ENCODE results near the gene DYNC1I1.

DYNC1I1 gene

GRCh38 chr7:96075510-96076349 is 303.4 kb downstream of the DYNC1I1 start:
- peak; percentile 28 for DNase-seq (ENCODE audit: low read depth, low spot score)
- Histone ChIP-seq H3K27me3 (ENCODE audit: insufficient read depth, insufficient read length) (no peaks in the 10 kb centered on the region), H3K4me3 (ENCODE audit: insufficient read length, low read depth) (peak overlapping the region; percentile 41), H3K36me3 (ENCODE audit: insufficient read depth, insufficient read length, low read length) (no peaks in the 10 kb centered on the region), H3K9me3 (ENCODE audit: insufficient read depth, low read length) (no peaks in the 10 kb centered on the region), H3K4me1 (ENCODE audit: insufficient read depth, insufficient read length) (no peaks in the 10 kb centered on the region), H3K9ac (ENCODE audit: insufficient read length, low read depth) (peak overlapping the region; percentile 70)
- TF ChIP-seq ZNF274 (IDR thresholded peaks at IDR 0.05; ENCODE audit: low read depth, low read length) (no peak), YY1 (IDR thresholded peaks at IDR 0.05; ENCODE audit: insufficient read depth, insufficient read length) (no peak), SUZ12 (IDR thresholded peaks at IDR 0.05; ENCODE audit: extremely low read depth, insufficient read depth, insufficient read length) (no peak)

DNA sequence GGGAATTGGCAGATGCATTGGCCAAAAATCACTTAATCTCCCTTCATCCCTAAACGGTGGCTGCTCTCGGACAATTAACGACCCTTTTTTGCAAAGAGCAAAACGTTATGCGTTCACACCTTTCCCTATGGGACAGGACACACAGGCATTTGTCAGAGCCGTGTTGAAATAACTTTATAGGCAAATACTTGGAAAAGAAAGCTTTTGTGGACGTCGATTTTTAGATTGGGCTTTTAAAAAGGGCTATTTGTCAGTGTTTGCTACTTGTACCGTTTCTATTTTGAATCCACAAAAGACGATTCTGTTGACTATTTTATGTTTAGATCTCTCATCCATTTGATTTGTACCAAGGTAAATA is 304.0 kb downstream of the DYNC1I1 start:
- Histone ChIP-seq H3K9ac (ENCODE audit: insufficient read length, low read depth) (peak overlapping the region; percentile 50), H3K4me3 (ENCODE audit: insufficient read length, low read depth) (peak overlapping the region; percentile 41), H3K36me3 (ENCODE audit: insufficient read depth, insufficient read length, low read length) (no peaks in the 10 kb centered on the region), H3K4me1 (ENCODE audit: insufficient read depth, insufficient read length) (no peaks in the 10 kb centered on the region), H3K9me3 (ENCODE audit: insufficient read depth, low read length) (no peaks in the 10 kb centered on the region), H3K27me3 (ENCODE audit: insufficient read depth, insufficient read length) (no peaks in the 10 kb centered on the region)
- TF ChIP-seq SUZ12 (IDR thresholded peaks at IDR 0.05; ENCODE audit: extremely low read depth, insufficient read depth, insufficient read length) (no peak), ZNF274 (IDR thresholded peaks at IDR 0.05; ENCODE audit: low read depth, low read length) (no peak), YY1 (IDR thresholded peaks at IDR 0.05; ENCODE audit: insufficient read depth, insufficient read length) (no peak)
- no peak for DNase-seq (ENCODE audit: low read depth, low spot score)

GRCh38 chr7:96080027-96080426 is 307.7 kb downstream of the DYNC1I1 start:
- no peak for DNase-seq (ENCODE audit: low read depth, low spot score)
- Histone ChIP-seq H3K9me3 (ENCODE audit: insufficient read depth, low read length) (no peaks in the 10 kb centered on the region), H3K4me1 (ENCODE audit: insufficient read depth, insufficient read length) (no peaks in the 10 kb centered on the region), H3K27me3 (ENCODE audit: insufficient read depth, insufficient read length) (no peaks in the 10 kb centered on the region), H3K4me3 (ENCODE audit: insufficient read length, low read depth) (no peak overlapping the region), H3K9ac (ENCODE audit: insufficient read length, low read depth) (no peak overlapping the region), H3K36me3 (ENCODE audit: insufficient read depth, insufficient read length, low read length) (no peaks in the 10 kb centered on the region)
- TF ChIP-seq YY1 (IDR thresholded peaks at IDR 0.05; ENCODE audit: insufficient read depth, insufficient read length): no peak
- no peak for TF ChIP-seq SUZ12 (IDR thresholded peaks at IDR 0.05; ENCODE audit: extremely low read depth, insufficient read depth, insufficient read length)
- TF ChIP-seq ZNF274 (IDR thresholded peaks at IDR 0.05; ENCODE audit: low read depth, low read length): no peak

GRCh38 chr7:96084881-96085553 is 312.7 kb downstream of the DYNC1I1 start:
- Histone ChIP-seq H3K27me3 (ENCODE audit: insufficient read depth, insufficient read length) (no peaks in the 10 kb centered on the region), H3K4me1 (ENCODE audit: insufficient read depth, insufficient read length) (no peaks in the 10 kb centered on the region), H3K9ac (ENCODE audit: insufficient read length, low read depth) (no peak overlapping the region), H3K36me3 (ENCODE audit: insufficient read depth, insufficient read length, low read length) (no peaks in the 10 kb centered on the region), H3K9me3 (ENCODE audit: insufficient read depth, low read length) (no peaks in the 10 kb centered on the region), H3K4me3 (ENCODE audit: insufficient read length, low read depth) (no peak overlapping the region)
- no peak for TF ChIP-seq SUZ12 (IDR thresholded peaks at IDR 0.05; ENCODE audit: extremely low read depth, insufficient read depth, insufficient read length)
- no peak for TF ChIP-seq ZNF274 (IDR thresholded peaks at IDR 0.05; ENCODE audit: low read depth, low read length)
- no peak for TF ChIP-seq YY1 (IDR thresholded peaks at IDR 0.05; ENCODE audit: insufficient read depth, insufficient read length)
- DNase-seq (ENCODE audit: low read depth, low spot score): no peak

GRCh38 chr7:96085953-96086352 is 313.6 kb downstream of the DYNC1I1 start:
- Histone ChIP-seq H3K9me3 (ENCODE audit: insufficient read depth, low read length) (no peaks in the 10 kb centered on the region), H3K36me3 (ENCODE audit: insufficient read depth, insufficient read length, low read length) (no peaks in the 10 kb centered on the region), H3K4me1 (ENCODE audit: insufficient read depth, insufficient read length) (no peaks in the 10 kb centered on the region), H3K4me3 (ENCODE audit: insufficient read length, low read depth) (no peak overlapping the region), H3K9ac (ENCODE audit: insufficient read length, low read depth) (no peak overlapping the region), H3K27me3 (ENCODE audit: insufficient read depth, insufficient read length) (no peaks in the 10 kb centered on the region)
- TF ChIP-seq YY1 (IDR thresholded peaks at IDR 0.05; ENCODE audit: insufficient read depth, insufficient read length) (no peak), ZNF274 (IDR thresholded peaks at IDR 0.05; ENCODE audit: low read depth, low read length) (no peak), SUZ12 (IDR thresholded peaks at IDR 0.05; ENCODE audit: extremely low read depth, insufficient read depth, insufficient read length) (no peak)
- no peak for DNase-seq (ENCODE audit: low read depth, low spot score)

DNA sequence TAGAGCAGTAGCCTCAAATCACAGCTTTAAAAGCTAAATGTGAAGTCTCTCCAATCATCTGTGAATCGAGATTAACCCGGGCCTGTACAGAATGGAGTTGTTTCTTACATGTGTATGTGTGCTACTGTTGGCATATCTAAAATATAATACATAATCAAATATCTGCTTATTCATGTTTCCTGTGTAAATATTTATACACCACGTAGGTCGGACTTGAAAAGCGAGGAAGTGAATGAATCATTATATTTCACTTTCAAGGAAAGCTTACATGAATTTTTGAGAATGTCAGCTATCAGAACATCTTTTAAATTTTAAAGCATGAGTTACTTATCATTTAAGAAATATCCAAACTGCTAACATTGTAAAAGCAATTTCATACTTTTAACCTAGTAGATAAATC is 316.2 kb downstream of the DYNC1I1 start:
- H3K27me3 ChIP-seq (ENCODE audit: insufficient read depth, insufficient read length): no peaks in the 10 kb centered on the region
- H3K36me3 ChIP-seq (ENCODE audit: insufficient read depth, insufficient read length, low read length): no peaks in the 10 kb centered on the region
- H3K9me3 ChIP-seq (ENCODE audit: insufficient read depth, low read length): no peaks in the 10 kb centered on the region
- no peaks in the 10 kb centered on the region for H3K4me1 ChIP-seq (ENCODE audit: insufficient read depth, insufficient read length)
- DNase-seq (ENCODE audit: low read depth, low spot score): no peak
- H3K9ac ChIP-seq (ENCODE audit: insufficient read length, low read depth): no peak overlapping the region
- no peak for TF ChIP-seq ZNF274 (IDR thresholded peaks at IDR 0.05; ENCODE audit: low read depth, low read length)
- TF ChIP-seq YY1 (IDR thresholded peaks at IDR 0.05; ENCODE audit: insufficient read depth, insufficient read length): no peak
- TF ChIP-seq SUZ12 (IDR thresholded peaks at IDR 0.05; ENCODE audit: extremely low read depth, insufficient read depth, insufficient read length): no peak
- no peak overlapping the region for H3K4me3 ChIP-seq (ENCODE audit: insufficient read length, low read depth)

DNA sequence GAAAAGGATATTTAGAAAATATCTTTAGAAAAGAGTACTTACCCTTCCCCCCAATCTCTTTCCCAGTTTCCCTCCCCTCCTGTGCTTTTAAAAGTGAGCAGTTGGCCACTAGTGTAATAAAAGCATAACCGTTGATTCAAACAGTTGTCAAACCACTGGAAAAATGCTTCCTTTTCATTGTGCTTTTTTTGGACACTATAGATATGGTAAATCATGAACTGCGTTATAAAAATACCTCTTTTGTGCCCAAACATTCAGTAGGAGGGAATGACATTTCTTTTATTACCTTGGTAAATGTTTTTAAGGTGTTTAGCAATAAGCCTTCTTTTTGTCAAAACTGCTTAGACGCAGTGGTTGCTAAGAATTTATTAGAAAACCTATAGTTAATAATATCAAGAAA is 317.2 kb downstream of the DYNC1I1 start:
- no peaks in the 10 kb centered on the region for H3K4me1 ChIP-seq (ENCODE audit: insufficient read depth, insufficient read length)
- DNase-seq (ENCODE audit: low read depth, low spot score): no peak
- H3K4me3 ChIP-seq (ENCODE audit: insufficient read length, low read depth): no peak overlapping the region
- no peaks in the 10 kb centered on the region for H3K27me3 ChIP-seq (ENCODE audit: insufficient read depth, insufficient read length)
- no peaks in the 10 kb centered on the region for H3K9me3 ChIP-seq (ENCODE audit: insufficient read depth, low read length)
- no peaks in the 10 kb centered on the region for H3K36me3 ChIP-seq (ENCODE audit: insufficient read depth, insufficient read length, low read length)
- H3K9ac ChIP-seq (ENCODE audit: insufficient read length, low read depth): no peak overlapping the region
- TF ChIP-seq ZNF274 (IDR thresholded peaks at IDR 0.05; ENCODE audit: low read depth, low read length) (no peak), SUZ12 (IDR thresholded peaks at IDR 0.05; ENCODE audit: extremely low read depth, insufficient read depth, insufficient read length) (no peak), YY1 (IDR thresholded peaks at IDR 0.05; ENCODE audit: insufficient read depth, insufficient read length) (no peak)
